Endothelial cell of umbilical vein (primary cell): ENCODE data around the gene ZBTB7B. TPM values are rescaled to one million over a fixed set of nuclear protein-coding genes. Genes with fewer than 3 reads are reported as not detected.

Experiments used
- BruUV-seq: library from RNA; stranded (reverse); fragments of 400-500 nt; replicated peaks from 2 replicates; lab custom pipeline; 2021; lab: Mats Ljungman, UMichigan
- CTCF ChIA-PET: fragments of 300-600, 350-600 bp; sonication (Branson Sonifier 250); formaldehyde crosslinking; loops from one replicate; lab custom pipeline; 2021; ENCODE audit warnings: antibody characterized with exemption, inconsistent platforms; lab: Charles Lee
- POLR2A ChIA-PET: fragments of 300-600, 350-600 bp; sonication (Branson Sonifier 250); formaldehyde crosslinking; loops from one replicate; lab custom pipeline; 2021; ENCODE audit warnings: antibody characterized with exemption, inconsistent platforms; lab: Charles Lee
- DNase-seq: peaks from one replicate; pipeline ENCODE4 v3.0.0-alpha.2; 2011; ENCODE audit warnings: low read depth, low spot score
- FAIRE-seq: peaks from 2 replicates; lab custom pipeline; 2011; peaks lifted over from hg19 to GRCh38; lab: Jason Lieb, UNC
- H2AFZ ChIP-seq: 2 replicates; pipeline ENCODE4 v1.6.0; 2012; ENCODE audit warnings: low read depth, low read length, control low read depth, inconsistent platforms
- H3K27ac ChIP-seq: 2 replicates; pipeline ENCODE4 v1.5.1; 2011; ENCODE audit warnings: low read depth, mild to moderate bottlenecking, control low read depth, low read length, moderate library complexity; ENCODE audit not compliant: insufficient read depth
- H3K27me3 ChIP-seq, 2 experiments: 2 replicates each; pipeline versions ENCODE4 v1.6.0 to v1.6.1; 2011; ENCODE audit warnings: low read length in 2 of 2, mixed read lengths in 1 of 2; ENCODE audit not compliant: control insufficient read depth in 2 of 2, insufficient read depth in 2 of 2
- H3K36me3 ChIP-seq, 2 experiments: 2 replicates in 1 of 2; 3 replicates in 1 of 2; pipeline ENCODE4 v1.5.1; 2011; ENCODE audit warnings: low read length in 2 of 2, mild to moderate bottlenecking in 1 of 2, moderate library complexity in 1 of 2; ENCODE audit not compliant: control insufficient read depth in 2 of 2, insufficient read depth in 2 of 2; ENCODE audit errors: extremely low read depth in 1 of 2
- H3K4me1 ChIP-seq: 3 replicates; pipeline ENCODE4 v1.5.1; 2011; ENCODE audit warnings: mild to moderate bottlenecking, low read length; ENCODE audit not compliant: control insufficient read depth, insufficient read depth; ENCODE audit errors: extremely low read depth
- H3K4me2 ChIP-seq: 2 replicates; pipeline ENCODE4 v1.6.1; 2011; ENCODE audit warnings: low read length, control low read depth, mixed read lengths; ENCODE audit not compliant: insufficient read depth
- H3K4me3 ChIP-seq, 3 experiments: fragments of 200-600 bp in 1 of 3; sonication (generic), shearing (Covaris generic) in 1 of 3; replicated peaks in 1 of 3; 2 replicates each; pipeline ENCODE4 v1.5.1; 2011 to 2016; ENCODE audit warnings: control low read depth in 3 of 3, low read length in 3 of 3, mild to moderate bottlenecking in 2 of 3, inconsistent platforms in 1 of 3, low read depth in 1 of 3, moderate library complexity in 1 of 3; ENCODE audit not compliant: insufficient read depth in 1 of 3
- H3K79me2 ChIP-seq: 2 replicates; pipeline ENCODE4 v1.6.0; 2012; ENCODE audit warnings: low read length, inconsistent platforms; ENCODE audit not compliant: control insufficient read depth, insufficient read depth
- H3K9ac ChIP-seq: replicated peaks from 2 replicates; pipeline ENCODE3; 2011; ENCODE audit warnings: low read length, control low read depth; ENCODE audit not compliant: insufficient read depth; ENCODE audit errors: extremely low read depth
- H3K9me1 ChIP-seq: replicated peaks from 3 replicates; pipeline ENCODE4 v1.6.0; 2011; ENCODE audit warnings: mild to moderate bottlenecking, low read length; ENCODE audit not compliant: control insufficient read depth, insufficient read depth; ENCODE audit errors: extremely low read depth
- H3K9me3 ChIP-seq: replicated peaks from 2 replicates; pipeline ENCODE4 v1.5.1; 2012; ENCODE audit warnings: low read length, inconsistent platforms; ENCODE audit not compliant: control insufficient read depth, insufficient read depth
- H4K20me1 ChIP-seq: replicated peaks from 2 replicates; pipeline ENCODE3; 2011; ENCODE audit warnings: mild to moderate bottlenecking, low read length; ENCODE audit not compliant: control insufficient read depth, insufficient read depth; ENCODE audit errors: extremely low read depth
- EZH2 ChIP-seq: IDR thresholded peaks from 2 replicates; pipeline ENCODE4 v1.6.1; 2012; ENCODE audit warnings: borderline replicate concordance, low read depth, mild to moderate bottlenecking, moderate library complexity, low read length, inconsistent platforms; ENCODE audit not compliant: severe bottlenecking
- FOS ChIP-seq: IDR thresholded peaks from 2 replicates; pipeline ENCODE4 v1.6.1; 2011; ENCODE audit warnings: mild to moderate bottlenecking, low read length, moderate library complexity, borderline replicate concordance; ENCODE audit not compliant: insufficient read depth
- GATA2 ChIP-seq: IDR thresholded peaks from 2 replicates; pipeline ENCODE4 v1.7.0; 2011; ENCODE audit warnings: low read depth, mild to moderate bottlenecking, moderate library complexity, mixed read lengths, low read length; ENCODE audit not compliant: insufficient read length, insufficient read depth
- JUN ChIP-seq: IDR thresholded peaks from 2 replicates; pipeline ENCODE4 v1.6.1; 2011; ENCODE audit warnings: borderline replicate concordance, low read depth; ENCODE audit not compliant: insufficient read length, insufficient read depth
- MYC ChIP-seq: IDR thresholded peaks from one replicate; pipeline ENCODE4 v1.6.1; 2011; ENCODE audit warnings: mild to moderate bottlenecking, low read depth, low read length
- POLR2A ChIP-seq: IDR thresholded peaks from 2 replicates; pipeline ENCODE4 v1.6.1; 2012; ENCODE audit warnings: low read depth, mild to moderate bottlenecking, control low read depth, low read length
- POLR2AphosphoS5 ChIP-seq: IDR thresholded peaks from 2 replicates; pipeline ENCODE4 v1.6.1; 2012; ENCODE audit warnings: low read depth, mild to moderate bottlenecking, control low read depth, low read length, moderate library complexity; ENCODE audit not compliant: insufficient read depth
- dilution Hi-C: fragments of 300-500 bp; cut with MboI; formaldehyde crosslinking; loops from one replicate; pipeline ENCODE4 v1.15.0; 2019; ENCODE audit warnings: low sequenced_read_pairs; ENCODE audit not compliant: extremely low pct_ligation_motif_present
- intact Hi-C: fragments of 100-400 bp; cut with micrococcal nuclease; formaldehyde crosslinking; loops from one replicate; pipeline ENCODE4 v1.10.0; 2022
- microRNA-seq: library from miRNA; unstranded; fragments of <30 nt; microRNA quantifications from one replicate; pipeline ENCODE4 v1.2.0, GENCODE V29; 2021; ENCODE audit warnings: borderline number of aligned reads, borderline replicate concordance
- polyA plus RNA-seq, 4 experiments: library from polyadenylated mRNA; depleted of rRNA in 3 of 4; stranded (reverse) in 3 of 4; unstranded in 1 of 4; fragments of >200 nt; gene quantifications; 2 replicates each; pipeline versions ENCODE4 v1.2.1 to v1.2.3, GENCODE V29; 2011 to 2012; ENCODE audit warnings: missing spikeins in 1 of 4
- small RNA-seq: library from RNA; depleted of rRNA; stranded (forward); fragments of <200 nt; gene quantifications from one replicate; pipeline ENCODE3, GENCODE V24; 2012; ENCODE audit warnings: low replicate concordance, low read depth; ENCODE audit not compliant: insufficient read depth, insufficient read length
- total RNA-seq: library from RNA; stranded (reverse); gene quantifications from 2 replicates; pipeline ENCODE4 v1.2.3, GENCODE V29; 2021
- TF ChIP-seq, protein P1 (sequence below): IDR thresholded peaks from 2 replicates; pipeline ENCODE4 v1.6.1; 2011; ENCODE audit not compliant: insufficient read depth, insufficient read length
- TF ChIP-seq, protein P2 (sequence below), 2 donors: IDR thresholded peaks; 1 replicate in 1 of 2; 2 replicates in 1 of 2; pipeline ENCODE4 v1.5.1; 2011; ENCODE audit warnings: low read length in 2 of 2, mild to moderate bottlenecking in 2 of 2, moderate library complexity in 2 of 2, control low read depth in 1 of 2, inconsistent platforms in 1 of 2, low read depth in 1 of 2; ENCODE audit not compliant: insufficient read depth in 1 of 2; ENCODE audit errors: extremely low read depth in 1 of 2

Gene ZBTB7B
- total and polyA plus RNA-seq, 2 donors (not counting 3 experiments of a cell fraction or from before 2014, with no cell fraction given): 20.0 to 26.2 TPM

DNA sequence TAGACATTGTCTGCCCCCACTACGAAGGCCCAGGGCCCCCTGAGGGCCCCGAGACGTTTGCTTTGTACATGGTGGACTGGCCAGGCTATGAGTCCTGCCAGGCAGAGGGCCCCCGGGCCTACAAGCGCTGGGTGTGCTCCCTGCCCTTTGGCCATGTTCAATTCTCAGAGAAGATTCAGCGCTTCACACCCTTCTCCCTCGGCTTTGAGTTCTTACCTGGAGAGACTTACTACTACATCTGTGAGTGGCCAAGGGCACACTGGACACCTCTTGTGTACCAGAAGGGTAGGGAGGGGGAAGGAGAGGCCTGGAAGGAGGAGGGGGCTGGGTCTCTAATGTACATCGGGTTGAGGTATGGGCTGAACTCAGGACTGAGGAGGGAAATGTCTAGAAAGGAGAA lies 64.2 kb downstream of the ZBTB7B start:
- ChIA-PET POLR2A (no interaction called here), CTCF (interaction anchor here (0.6 to 6.7 kb wide), 3 partner anchors 18 to 25 kb away, joined by 3 to 49 read pairs (median 4); no protein-coding TSS in a partner anchor)
- Histone ChIP-seq H4K20me1 (no peaks in the 10 kb centered on the region), H3K79me2 (peaks cover 5% of the 10 kb centered on the region), H3K4me1 (peaks cover 10% of the 10 kb centered on the region), H3K9me1 (no peaks in the 10 kb centered on the region), H3K9ac (no peak overlapping the region), H3K36me3 (peaks cover 4 to 6% of the 10 kb centered on the region in 2 experiments), H3K4me2 (no peak overlapping the region), H3K27ac (no peak overlapping the region), H2AFZ (no peak overlapping the region), H3K27me3 (no peaks in the 10 kb centered on the region), H3K9me3 (no peaks in the 10 kb centered on the region), H3K4me3 (no peak overlapping the region)
- dilution Hi-C loops: no loop called here
- FAIRE-seq: no peak
- intact Hi-C loops: no loop called here
- no TSS peak for BruUV-seq
- DNase-seq: no peak
- TF ChIP-seq EZH2: no peak
- no peak for TF ChIP-seq FOS
- no peak for TF ChIP-seq POLR2AphosphoS5
- TF ChIP-seq, protein P1, sequence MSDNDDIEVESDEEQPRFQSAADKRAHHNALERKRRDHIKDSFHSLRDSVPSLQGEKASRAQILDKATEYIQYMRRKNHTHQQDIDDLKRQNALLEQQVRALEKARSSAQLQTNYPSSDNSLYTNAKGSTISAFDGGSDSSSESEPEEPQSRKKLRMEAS: no peak
- TF ChIP-seq GATA2: no peak
- TF ChIP-seq POLR2A: no peak
- TF ChIP-seq, protein P2, sequence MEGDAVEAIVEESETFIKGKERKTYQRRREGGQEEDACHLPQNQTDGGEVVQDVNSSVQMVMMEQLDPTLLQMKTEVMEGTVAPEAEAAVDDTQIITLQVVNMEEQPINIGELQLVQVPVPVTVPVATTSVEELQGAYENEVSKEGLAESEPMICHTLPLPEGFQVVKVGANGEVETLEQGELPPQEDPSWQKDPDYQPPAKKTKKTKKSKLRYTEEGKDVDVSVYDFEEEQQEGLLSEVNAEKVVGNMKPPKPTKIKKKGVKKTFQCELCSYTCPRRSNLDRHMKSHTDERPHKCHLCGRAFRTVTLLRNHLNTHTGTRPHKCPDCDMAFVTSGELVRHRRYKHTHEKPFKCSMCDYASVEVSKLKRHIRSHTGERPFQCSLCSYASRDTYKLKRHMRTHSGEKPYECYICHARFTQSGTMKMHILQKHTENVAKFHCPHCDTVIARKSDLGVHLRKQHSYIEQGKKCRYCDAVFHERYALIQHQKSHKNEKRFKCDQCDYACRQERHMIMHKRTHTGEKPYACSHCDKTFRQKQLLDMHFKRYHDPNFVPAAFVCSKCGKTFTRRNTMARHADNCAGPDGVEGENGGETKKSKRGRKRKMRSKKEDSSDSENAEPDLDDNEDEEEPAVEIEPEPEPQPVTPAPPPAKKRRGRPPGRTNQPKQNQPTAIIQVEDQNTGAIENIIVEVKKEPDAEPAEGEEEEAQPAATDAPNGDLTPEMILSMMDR (IDR thresholded peaks at IDR 0.05; ENCODE audit: extremely low read depth in 1 of 2, insufficient read depth in 1 of 2, low read depth in 1 of 2, low read length in 2 of 2): no peak
- no peak for TF ChIP-seq JUN
- TF ChIP-seq MYC: no peak

Small RNA genes within 50 kb of the gene (microRNA-seq; reads per million reads assigned to microRNA genes)
- not detected for gene MIR4258

Small RNA genes within 50 kb of the gene (small RNA-seq; reads per million reads assigned to genes)
- not detected for gene MIR4258

Other genes starting within 250 kb of the ZBTB7B start
- 0.85 and 1.1 TPM in 2 replicates for gene KCNN3, start 132.5 kb upstream of the ZBTB7B start, total RNA-seq
- 0.41 and 0.91 TPM in 2 replicates for gene KCNN3, start 132.5 kb upstream of the ZBTB7B start, polyA plus RNA-seq
- gene PMVK, start 66.1 kb upstream of the ZBTB7B start, total RNA-seq: 22.6 and 23.0 TPM in 2 replicates
- gene PMVK, start 66.1 kb upstream of the ZBTB7B start, polyA plus RNA-seq: 24.0 and 32.7 TPM in 2 replicates
- 49.0 and 49.4 TPM in 2 replicates for gene PBXIP1, start 46.7 kb upstream of the ZBTB7B start, total RNA-seq
- 45.0 and 54.7 TPM in 2 replicates for gene PBXIP1, start 46.7 kb upstream of the ZBTB7B start, polyA plus RNA-seq
- gene PYGO2, start 41.0 kb upstream of the ZBTB7B start, total RNA-seq: 21.5 and 21.9 TPM in 2 replicates
- 19.3 and 19.5 TPM in 2 replicates for gene PYGO2, start 41.0 kb upstream of the ZBTB7B start, polyA plus RNA-seq
- gene SHC1, start 32.1 kb upstream of the ZBTB7B start, total RNA-seq: 286 and 316 TPM in 2 replicates
- 324 and 379 TPM in 2 replicates for gene SHC1, start 32.1 kb upstream of the ZBTB7B start, polyA plus RNA-seq
- 126 and 128 TPM in 2 replicates for gene CKS1B, start 28.1 kb upstream of the ZBTB7B start, total RNA-seq
- 280 and 319 TPM in 2 replicates for gene CKS1B, start 28.1 kb upstream of the ZBTB7B start, polyA plus RNA-seq
- gene FLAD1, start 19.5 kb upstream of the ZBTB7B start, total RNA-seq: 42.2 and 48.8 TPM in 2 replicates
- 59.1 and 66.8 TPM in 2 replicates for gene FLAD1, start 19.5 kb upstream of the ZBTB7B start, polyA plus RNA-seq
- 0.64 and 0.88 TPM in 2 replicates for gene LENEP, start 9.2 kb upstream of the ZBTB7B start, total RNA-seq
- not detected in 2 replicates for gene LENEP, start 9.2 kb upstream of the ZBTB7B start, polyA plus RNA-seq
- gene DCST2, start 31.0 kb downstream of the ZBTB7B start, total RNA-seq: 0.23 and 0.51 TPM in 2 replicates
- gene DCST2, start 31.0 kb downstream of the ZBTB7B start, polyA plus RNA-seq: 0.29 and 0.73 TPM in 2 replicates
- gene DCST1, start 31.0 kb downstream of the ZBTB7B start, total RNA-seq: not detected in 2 replicates
- gene DCST1, start 31.0 kb downstream of the ZBTB7B start, polyA plus RNA-seq: not detected in 2 replicates
- gene ADAM15, start 48.5 kb downstream of the ZBTB7B start, total RNA-seq: 268 and 299 TPM in 2 replicates
- gene ADAM15, start 48.5 kb downstream of the ZBTB7B start, polyA plus RNA-seq: 295 and 397 TPM in 2 replicates
- gene EFNA4, start 60.9 kb downstream of the ZBTB7B start, total RNA-seq: 16.5 and 17.5 TPM in 2 replicates
- 25.2 and 28.0 TPM in 2 replicates for gene EFNA4, start 60.9 kb downstream of the ZBTB7B start, polyA plus RNA-seq
- 2.2 TPM in 2 replicates for gene EFNA3, start 76.0 kb downstream of the ZBTB7B start, total RNA-seq
- gene EFNA3, start 76.0 kb downstream of the ZBTB7B start, polyA plus RNA-seq: 2.5 and 4.2 TPM in 2 replicates
- 107 and 111 TPM in 2 replicates for gene EFNA1, start 125.1 kb downstream of the ZBTB7B start, total RNA-seq
- gene EFNA1, start 125.1 kb downstream of the ZBTB7B start, polyA plus RNA-seq: 289 and 295 TPM in 2 replicates
- 29.5 and 30.8 TPM in 2 replicates for gene SLC50A1, start 133.1 kb downstream of the ZBTB7B start, total RNA-seq
- 66.1 and 70.4 TPM in 2 replicates for gene SLC50A1, start 133.1 kb downstream of the ZBTB7B start, polyA plus RNA-seq
- 69.6 and 78.8 TPM in 2 replicates for gene DPM3, start 137.7 kb downstream of the ZBTB7B start, total RNA-seq
- gene DPM3, start 137.7 kb downstream of the ZBTB7B start, polyA plus RNA-seq: 258 and 315 TPM in 2 replicates
- 170 and 207 TPM in 2 replicates for gene KRTCAP2, start 170.5 kb downstream of the ZBTB7B start, total RNA-seq
- 362 and 409 TPM in 2 replicates for gene KRTCAP2, start 170.5 kb downstream of the ZBTB7B start, polyA plus RNA-seq
- 9.6 and 10.0 TPM in 2 replicates for gene TRIM46, start 171.0 kb downstream of the ZBTB7B start, total RNA-seq
- 9.5 and 12.7 TPM in 2 replicates for gene TRIM46, start 171.0 kb downstream of the ZBTB7B start, polyA plus RNA-seq
- gene THBS3, start 205.1 kb downstream of the ZBTB7B start, total RNA-seq: 22.4 and 23.6 TPM in 2 replicates
- gene THBS3, start 205.1 kb downstream of the ZBTB7B start, polyA plus RNA-seq: 25.7 and 29.4 TPM in 2 replicates
- gene MTX1, start 205.9 kb downstream of the ZBTB7B start, total RNA-seq: 49.1 and 53.0 TPM in 2 replicates
- 109 and 137 TPM in 2 replicates for gene MTX1, start 205.9 kb downstream of the ZBTB7B start, polyA plus RNA-seq